Panc1 (cell line): Measurements from ENCODE around the gene B3GALT5. TPM values are rescaled to one million over a fixed set of nuclear protein-coding genes. Genes with fewer than 3 reads are reported as not detected.

Source experiments
- ATAC-seq: fragments of 200-7000 bp; cut with Tn5 transposase; 2 replicates; pipeline ENCODE4 v1.9.1; 2020; ENCODE audit warnings: mild to moderate bottlenecking, moderate library complexity
- BruUV-seq: library from RNA; stranded (reverse); fragments of 400-500 nt; replicated peaks from 2 replicates; lab custom pipeline; 2021; lab: Mats Ljungman, UMichigan
- CTCF ChIA-PET: fragments of 300-600 bp; sonication (Branson Sonifier 250); formaldehyde crosslinking; loops from one replicate; lab custom pipeline; 2022; ENCODE audit warnings: antibody characterized with exemption; lab: Charles Lee
- POLR2A ChIA-PET: fragments of 300-600 bp; sonication (Branson Sonifier 250); formaldehyde crosslinking; loops from one replicate; lab custom pipeline; 2022; ENCODE audit warnings: antibody characterized with exemption; lab: Charles Lee
- DNase-seq: peaks from one replicate; pipeline ENCODE4 v3.0.0-alpha.2; 2010; ENCODE audit warnings: low read depth, low spot score
- H3K27ac ChIP-seq: 2 replicates; pipeline ENCODE4 v1.5.1; 2011; ENCODE audit warnings: mild to moderate bottlenecking, low read length, inconsistent platforms
- H3K27me3 ChIP-seq: fragments of 200-500 bp; sonication (Bioruptor generic); 2 replicates; pipeline ENCODE4 v1.6.0; 2014; ENCODE audit warnings: low read length, inconsistent platforms; ENCODE audit not compliant: control insufficient read depth, insufficient read depth
- H3K36me3 ChIP-seq: fragments of 200-500 bp; sonication (Bioruptor generic); 2 replicates; pipeline ENCODE4 v1.5.1; 2014; ENCODE audit warnings: inconsistent platforms, mild to moderate bottlenecking, low read length, moderate library complexity; ENCODE audit not compliant: control insufficient read depth, insufficient read depth
- H3K4me1 ChIP-seq: 2 replicates; pipeline ENCODE4 v1.5.1; 2011; ENCODE audit warnings: inconsistent platforms, mild to moderate bottlenecking, low read length, moderate library complexity; ENCODE audit not compliant: control insufficient read depth, insufficient read depth
- H3K4me3 ChIP-seq, 2 experiments: 2 replicates each; pipeline ENCODE4 v1.5.1; 2011 to 2012; ENCODE audit warnings: low read depth in 2 of 2, low read length in 2 of 2, mild to moderate bottlenecking in 2 of 2, inconsistent platforms in 1 of 2, moderate library complexity in 1 of 2
- H3K9me3 ChIP-seq: fragments of 200-500 bp; sonication (Bioruptor generic); 2 replicates; pipeline ENCODE4 v1.5.1; 2014; ENCODE audit warnings: low read depth, mild to moderate bottlenecking, inconsistent platforms, low read length, moderate library complexity; ENCODE audit not compliant: control insufficient read depth, insufficient read depth
- POLR2AphosphoS5 ChIP-seq: IDR thresholded peaks from 2 replicates; pipeline ENCODE4 v1.6.1; 2012; ENCODE audit warnings: mild to moderate bottlenecking, low read depth, low read length, moderate library complexity
- SIN3A ChIP-seq: IDR thresholded peaks from 2 replicates; pipeline ENCODE4 v1.6.1; 2012; ENCODE audit warnings: low read depth, mild to moderate bottlenecking, low read length, moderate library complexity, borderline replicate concordance; ENCODE audit not compliant: insufficient read depth
- TCF7L2 ChIP-seq: IDR thresholded peaks from 2 replicates; pipeline ENCODE4 v1.6.1; 2011; ENCODE audit warnings: mild to moderate bottlenecking, low read depth, low read length, inconsistent platforms
- in situ Hi-C: cut with HindIII; loops from 2 replicates; pipeline ENCODE4 v1.10.0; 2016; ENCODE audit warnings: low sequenced_read_pairs, low pct_unique_long_range_greater_than_20kb
- intact Hi-C: fragments of 100-400 bp; cut with micrococcal nuclease; formaldehyde crosslinking; loops from one replicate; pipeline ENCODE4 v1.10.0; 2022; ENCODE audit not compliant: unreplicated experiment
- total RNA-seq: library from RNA; stranded (reverse); gene quantifications from one replicate; pipeline ENCODE4 v1.2.1, GENCODE V29; 2021; ENCODE audit not compliant: unreplicated experiment
- TF ChIP-seq, protein P1 (sequence below): fragments of 450-650 bp; IDR thresholded peaks from 2 replicates; pipeline ENCODE4 v1.5.1; 2017; ENCODE audit warnings: mild to moderate bottlenecking
- TF ChIP-seq, protein P2 (sequence below), 2 experiments: IDR thresholded peaks; 2 replicates each; pipeline ENCODE4 v1.6.1; 2011 to 2012; ENCODE audit warnings: low read depth in 2 of 2, control low read depth in 1 of 2, low read length in 1 of 2, mild to moderate bottlenecking in 1 of 2, moderate library complexity in 1 of 2; ENCODE audit not compliant: insufficient read depth in 1 of 2

B3GALT5 gene
- total RNA-seq, 1 experiment from 2014 or later: 0.10 TPM

DNA sequence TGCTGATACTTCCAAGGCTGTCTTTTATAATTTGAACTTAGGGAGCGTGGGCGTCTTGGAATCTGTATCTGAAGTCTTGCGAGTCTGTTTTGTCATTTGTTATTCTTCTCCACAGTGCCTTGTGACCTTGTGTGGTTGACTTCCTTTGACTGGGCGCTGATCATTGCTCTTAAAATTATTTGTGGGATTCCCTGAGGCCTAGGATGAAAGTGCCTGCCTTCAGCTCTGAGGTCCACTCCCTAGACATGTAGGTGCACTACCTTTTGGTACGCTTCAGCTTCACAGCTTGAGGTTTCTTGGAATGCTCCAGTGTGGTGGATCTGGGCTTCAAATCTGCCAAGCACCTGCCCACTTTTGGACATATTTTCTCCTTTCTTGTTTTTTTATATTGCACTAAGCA is 82.0 kb downstream of the B3GALT5 start:
- BruUV-seq: no TSS peak
- no peaks in the 10 kb centered on the region for H3K36me3 ChIP-seq
- ChIA-PET CTCF (no interaction called here), POLR2A (no interaction called here)
- in situ Hi-C loops: no loop called here
- H3K4me3 ChIP-seq: no peak overlapping the region
- no peak for TF ChIP-seq SIN3A
- TF ChIP-seq, protein P1, sequence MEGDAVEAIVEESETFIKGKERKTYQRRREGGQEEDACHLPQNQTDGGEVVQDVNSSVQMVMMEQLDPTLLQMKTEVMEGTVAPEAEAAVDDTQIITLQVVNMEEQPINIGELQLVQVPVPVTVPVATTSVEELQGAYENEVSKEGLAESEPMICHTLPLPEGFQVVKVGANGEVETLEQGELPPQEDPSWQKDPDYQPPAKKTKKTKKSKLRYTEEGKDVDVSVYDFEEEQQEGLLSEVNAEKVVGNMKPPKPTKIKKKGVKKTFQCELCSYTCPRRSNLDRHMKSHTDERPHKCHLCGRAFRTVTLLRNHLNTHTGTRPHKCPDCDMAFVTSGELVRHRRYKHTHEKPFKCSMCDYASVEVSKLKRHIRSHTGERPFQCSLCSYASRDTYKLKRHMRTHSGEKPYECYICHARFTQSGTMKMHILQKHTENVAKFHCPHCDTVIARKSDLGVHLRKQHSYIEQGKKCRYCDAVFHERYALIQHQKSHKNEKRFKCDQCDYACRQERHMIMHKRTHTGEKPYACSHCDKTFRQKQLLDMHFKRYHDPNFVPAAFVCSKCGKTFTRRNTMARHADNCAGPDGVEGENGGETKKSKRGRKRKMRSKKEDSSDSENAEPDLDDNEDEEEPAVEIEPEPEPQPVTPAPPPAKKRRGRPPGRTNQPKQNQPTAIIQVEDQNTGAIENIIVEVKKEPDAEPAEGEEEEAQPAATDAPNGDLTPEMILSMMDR: no peak
- TF ChIP-seq, protein P2, sequence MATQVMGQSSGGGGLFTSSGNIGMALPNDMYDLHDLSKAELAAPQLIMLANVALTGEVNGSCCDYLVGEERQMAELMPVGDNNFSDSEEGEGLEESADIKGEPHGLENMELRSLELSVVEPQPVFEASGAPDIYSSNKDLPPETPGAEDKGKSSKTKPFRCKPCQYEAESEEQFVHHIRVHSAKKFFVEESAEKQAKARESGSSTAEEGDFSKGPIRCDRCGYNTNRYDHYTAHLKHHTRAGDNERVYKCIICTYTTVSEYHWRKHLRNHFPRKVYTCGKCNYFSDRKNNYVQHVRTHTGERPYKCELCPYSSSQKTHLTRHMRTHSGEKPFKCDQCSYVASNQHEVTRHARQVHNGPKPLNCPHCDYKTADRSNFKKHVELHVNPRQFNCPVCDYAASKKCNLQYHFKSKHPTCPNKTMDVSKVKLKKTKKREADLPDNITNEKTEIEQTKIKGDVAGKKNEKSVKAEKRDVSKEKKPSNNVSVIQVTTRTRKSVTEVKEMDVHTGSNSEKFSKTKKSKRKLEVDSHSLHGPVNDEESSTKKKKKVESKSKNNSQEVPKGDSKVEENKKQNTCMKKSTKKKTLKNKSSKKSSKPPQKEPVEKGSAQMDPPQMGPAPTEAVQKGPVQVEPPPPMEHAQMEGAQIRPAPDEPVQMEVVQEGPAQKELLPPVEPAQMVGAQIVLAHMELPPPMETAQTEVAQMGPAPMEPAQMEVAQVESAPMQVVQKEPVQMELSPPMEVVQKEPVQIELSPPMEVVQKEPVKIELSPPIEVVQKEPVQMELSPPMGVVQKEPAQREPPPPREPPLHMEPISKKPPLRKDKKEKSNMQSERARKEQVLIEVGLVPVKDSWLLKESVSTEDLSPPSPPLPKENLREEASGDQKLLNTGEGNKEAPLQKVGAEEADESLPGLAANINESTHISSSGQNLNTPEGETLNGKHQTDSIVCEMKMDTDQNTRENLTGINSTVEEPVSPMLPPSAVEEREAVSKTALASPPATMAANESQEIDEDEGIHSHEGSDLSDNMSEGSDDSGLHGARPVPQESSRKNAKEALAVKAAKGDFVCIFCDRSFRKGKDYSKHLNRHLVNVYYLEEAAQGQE (IDR thresholded peaks at IDR 0.05; ENCODE audit: insufficient read depth in 1 of 2, low read depth in 2 of 2, low read length in 1 of 2): no peak
- TF ChIP-seq POLR2AphosphoS5: no peak
- no peak for TF ChIP-seq TCF7L2
- H3K27me3 ChIP-seq: no peaks in the 10 kb centered on the region
- ATAC-seq (no peak), DNase-seq (no peak)
- H3K4me1 ChIP-seq: no peaks in the 10 kb centered on the region
- intact Hi-C loops: no loop called here
- H3K27ac ChIP-seq: no peak overlapping the region
- H3K9me3 ChIP-seq: no peaks in the 10 kb centered on the region

DNA sequence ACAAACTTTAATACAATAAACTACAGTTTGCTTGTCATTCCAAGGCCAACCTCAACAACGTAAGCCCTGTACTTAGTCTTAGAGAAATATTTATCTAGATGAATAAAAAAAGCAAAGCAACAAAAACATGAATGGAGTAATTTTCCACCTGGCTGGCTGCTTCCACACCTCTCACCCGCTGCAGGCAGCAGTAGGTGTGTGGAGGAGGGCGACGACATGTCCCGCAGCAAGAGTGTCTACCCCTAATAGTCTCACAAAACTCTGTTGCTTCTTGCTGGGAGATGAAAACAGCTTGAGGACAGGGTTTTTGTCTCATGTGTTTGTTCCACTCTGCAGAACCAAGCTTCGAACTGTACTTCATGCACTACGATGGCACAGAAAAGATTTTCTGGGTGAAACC is 83.5 kb downstream of the B3GALT5 start:
- CTCF ChIA-PET: no interaction called here
- DNase-seq (no peak), ATAC-seq (no peak)
- no peak overlapping the region for H3K4me3 ChIP-seq
- no peak overlapping the region for H3K27ac ChIP-seq
- no TSS peak for BruUV-seq
- TF ChIP-seq TCF7L2 (no peak), POLR2AphosphoS5 (no peak), SIN3A (no peak)
- TF ChIP-seq, protein P1: no peak
- TF ChIP-seq, protein P2 (IDR thresholded peaks at IDR 0.05; ENCODE audit: insufficient read depth in 1 of 2, low read depth in 2 of 2, low read length in 1 of 2): no peak
- H3K9me3 ChIP-seq: no peaks in the 10 kb centered on the region
- in situ Hi-C loops: no loop called here
- no peaks in the 10 kb centered on the region for H3K27me3 ChIP-seq
- H3K4me1 ChIP-seq: no peaks in the 10 kb centered on the region
- POLR2A ChIA-PET: no interaction called here
- H3K36me3 ChIP-seq: no peaks in the 10 kb centered on the region
- intact Hi-C loops: no loop called here
